Measurements from ENCODE around the gene CAMK2D.

CAMK2D gene

GRCh38 chr4:113407409-113407808, 354.1 kb downstream of the CAMK2D start:
- no peak for TF ChIP-seq SIN3A (IDR thresholded peaks at IDR 0.05; ENCODE audit: borderline replicate concordance, insufficient read depth, low read length)
- TF ChIP-seq POLR2AphosphoS5 (IDR thresholded peaks at IDR 0.05; ENCODE audit: low read depth, low read length) = no peak
- no peak for TF ChIP-seq REST (IDR thresholded peaks at IDR 0.05; ENCODE audit: insufficient read depth in 1 of 2, low read depth in 2 of 2, low read length in 2 of 2)
- no peak for TF ChIP-seq FOXP2 (optimal IDR thresholded peaks at IDR 0.05; ENCODE audit: borderline replicate concordance, extremely low read depth, extremely low read length, insufficient read depth)
- no peak for TF ChIP-seq TAF1 (IDR thresholded peaks at IDR 0.05; ENCODE audit: borderline replicate concordance, insufficient read depth, low read length)

GRCh38 chr4:113406723-113407016, 354.9 kb downstream of the CAMK2D start:
- TF ChIP-seq REST (IDR thresholded peaks at IDR 0.05; ENCODE audit: insufficient read depth in 1 of 2, low read depth in 2 of 2, low read length in 2 of 2) (no peak), POLR2AphosphoS5 (IDR thresholded peaks at IDR 0.05; ENCODE audit: low read depth, low read length) (no peak), FOXP2 (optimal IDR thresholded peaks at IDR 0.05; ENCODE audit: borderline replicate concordance, extremely low read depth, extremely low read length, insufficient read depth) (no peak), TAF1 (IDR thresholded peaks at IDR 0.05; ENCODE audit: borderline replicate concordance, insufficient read depth, low read length) (no peak), SIN3A (IDR thresholded peaks at IDR 0.05; ENCODE audit: borderline replicate concordance, insufficient read depth, low read length) (no peak)

GRCh38 chr4:113405874-113406722, 355.4 kb downstream of the CAMK2D start:
- no peak for TF ChIP-seq REST (IDR thresholded peaks at IDR 0.05; ENCODE audit: insufficient read depth in 1 of 2, low read depth in 2 of 2, low read length in 2 of 2)
- no peak for TF ChIP-seq TAF1 (IDR thresholded peaks at IDR 0.05; ENCODE audit: borderline replicate concordance, insufficient read depth, low read length)
- TF ChIP-seq POLR2AphosphoS5 (IDR thresholded peaks at IDR 0.05; ENCODE audit: low read depth, low read length) = no peak
- TF ChIP-seq FOXP2 (optimal IDR thresholded peaks at IDR 0.05; ENCODE audit: borderline replicate concordance, extremely low read depth, extremely low read length, insufficient read depth) = no peak
- TF ChIP-seq SIN3A (IDR thresholded peaks at IDR 0.05; ENCODE audit: borderline replicate concordance, insufficient read depth, low read length) = no peak

DNA sequence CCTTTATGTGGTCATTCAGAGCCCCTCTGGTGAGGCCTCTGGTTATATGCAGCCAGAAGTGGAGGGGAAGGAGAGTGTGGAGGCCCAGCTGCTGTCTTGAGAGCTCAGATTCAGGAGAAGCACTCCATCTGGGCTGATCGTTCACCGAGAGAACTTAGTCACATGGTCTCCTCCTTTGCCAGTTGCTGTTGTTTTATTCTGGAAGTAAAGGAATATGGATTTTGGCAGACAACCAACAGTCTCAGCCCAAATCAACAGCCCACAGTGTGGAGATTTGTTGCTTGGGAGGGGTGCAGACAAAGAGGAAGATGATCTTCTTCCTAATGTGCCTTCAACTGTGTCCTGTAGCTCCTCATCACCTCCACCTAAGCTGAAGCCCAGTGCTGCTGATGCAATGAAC, 356.7 kb downstream of the CAMK2D start:
- TF ChIP-seq FOXP2 (optimal IDR thresholded peaks at IDR 0.05; ENCODE audit: borderline replicate concordance, extremely low read depth, extremely low read length, insufficient read depth) (no peak), SIN3A (IDR thresholded peaks at IDR 0.05; ENCODE audit: borderline replicate concordance, insufficient read depth, low read length) (no peak), REST (IDR thresholded peaks at IDR 0.05; ENCODE audit: insufficient read depth in 1 of 2, low read depth in 2 of 2, low read length in 2 of 2) (no peak), TAF1 (IDR thresholded peaks at IDR 0.05; ENCODE audit: borderline replicate concordance, insufficient read depth, low read length) (no peak)

Data from PFSK-1 (cell line).